Measurements from ENCODE around the gene PCGF3.
A peak's percentile ranks its signal among the peaks of the same experiment; 100 is the strongest.
"Not testable (repeated sequence)": the region's sequence is repeated elsewhere in the genome, so short reads cannot be mapped to it uniquely, and the experiment has no call there.

Gene PCGF3

GRCh38 chr4:794900-795725 is 89.5 kb downstream of the PCGF3 start:
- peak in 29 of 42 donors; percentile 37 to 81 (median 60) for DNase-seq
- intact Hi-C loops (cut with DNase I): no loop called here

- no peak for DNase-seq
These were observed 90.1 kb downstream of the PCGF3 start for GRCh38 chr4:795726-796119.

GRCh38 chr4:796206-796605 is 90.6 kb downstream of the PCGF3 start:
- intact Hi-C loops (cut with DNase I): no loop called here
- peak in 1 of 42 donors; percentile 10 for DNase-seq

More at GRCh38 chr4:795726-796119, 90.1 kb downstream of the PCGF3 start:
- intact Hi-C loops (cut with DNase I): no loop called here

GRCh38 chr4:797066-797465 is 91.4 kb downstream of the PCGF3 start:
- DNase-seq: peak in 1 of 42 donors; percentile 5
- intact Hi-C loops (cut with DNase I): no loop called here

GRCh38 chr4:801436-802124 is 95.9 kb downstream of the PCGF3 start:
- intact Hi-C loops (cut with DNase I): no loop called here
- no peak for DNase-seq

GRCh38 chr4:803884-804283 is 98.3 kb downstream of the PCGF3 start:
- intact Hi-C loops (cut with DNase I): no loop called here
- peak in 15 of 42 donors; percentile 45 to 75 (median 65) for DNase-seq

- peak in 26 of 42 donors; percentile 40 to 79 (median 66) for DNase-seq
- intact Hi-C loops (cut with DNase I): no loop called here
These were observed 99.2 kb downstream of the PCGF3 start for GRCh38 chr4:804804-805203.

- DNase-seq; intact Hi-C loops (cut with DNase I): not testable (repeated sequence)
These were observed 101.3 kb downstream of the PCGF3 start for GRCh38 chr4:806979-807378.

GRCh38 chr4:807792-808191 is 102.2 kb downstream of the PCGF3 start:
- intact Hi-C loops (cut with DNase I): no loop called here
- no peak for DNase-seq

GRCh38 chr4:808860-809570 is 103.4 kb downstream of the PCGF3 start:
- DNase-seq: no peak
- intact Hi-C loops (cut with DNase I): no loop called here

- no peak for DNase-seq
- intact Hi-C loops (cut with DNase I): no loop called here
These were observed 108.3 kb downstream of the PCGF3 start for GRCh38 chr4:813900-814299.

- intact Hi-C loops (cut with DNase I): no loop called here
- no peak for DNase-seq
These were observed 108.7 kb downstream of the PCGF3 start for GRCh38 chr4:814312-814850.

- DNase-seq: peak in 1 of 42 donors; percentile 5
- intact Hi-C loops (cut with DNase I): no loop called here
These were observed 110.0 kb downstream of the PCGF3 start for GRCh38 chr4:815464-816146.

- intact Hi-C loops (cut with DNase I): no loop called here
- peak in 5 of 42 donors; percentile 5 to 27 (median 12) for DNase-seq
These were observed 112.7 kb downstream of the PCGF3 start for GRCh38 chr4:818106-818921.

- DNase-seq: peak in 4 of 42 donors; percentile 2 to 22 (median 12)
These were observed 114.0 kb downstream of the PCGF3 start for GRCh38 chr4:819401-820229.

More at GRCh38 chr4:819401-820229, 114.0 kb downstream of the PCGF3 start:
- intact Hi-C loops (cut with DNase I): no loop called here

Data from head of caudate nucleus (tissue), 42 donors.